Fibroblast of skin of right quadriceps (primary cell): ENCODE measurements around the gene MYO1G.
"Not testable (repeated sequence)": the region's sequence is repeated elsewhere in the genome, so short reads cannot be mapped to it uniquely, and the experiment has no call there.

Experiments used
- DNase-seq: peaks from one replicate; pipeline ENCODE4 v3.0.0-alpha.2; 2013

The MYO1G gene

GRCh38 chr7:44998153-44998871, 19.5 kb upstream of the MYO1G start:
- peak; percentile 28 for DNase-seq

- no peak for DNase-seq
These were observed 17.0 kb upstream of the MYO1G start for GRCh38 chr7:44995555-44996493.

- DNase-seq = no peak
These were observed 16.2 kb upstream of the MYO1G start for GRCh38 chr7:44994877-44995554.

- DNase-seq = not testable (repeated sequence)
These were observed 13.4 kb upstream of the MYO1G start for GRCh38 chr7:44992004-44992795.

DNA sequence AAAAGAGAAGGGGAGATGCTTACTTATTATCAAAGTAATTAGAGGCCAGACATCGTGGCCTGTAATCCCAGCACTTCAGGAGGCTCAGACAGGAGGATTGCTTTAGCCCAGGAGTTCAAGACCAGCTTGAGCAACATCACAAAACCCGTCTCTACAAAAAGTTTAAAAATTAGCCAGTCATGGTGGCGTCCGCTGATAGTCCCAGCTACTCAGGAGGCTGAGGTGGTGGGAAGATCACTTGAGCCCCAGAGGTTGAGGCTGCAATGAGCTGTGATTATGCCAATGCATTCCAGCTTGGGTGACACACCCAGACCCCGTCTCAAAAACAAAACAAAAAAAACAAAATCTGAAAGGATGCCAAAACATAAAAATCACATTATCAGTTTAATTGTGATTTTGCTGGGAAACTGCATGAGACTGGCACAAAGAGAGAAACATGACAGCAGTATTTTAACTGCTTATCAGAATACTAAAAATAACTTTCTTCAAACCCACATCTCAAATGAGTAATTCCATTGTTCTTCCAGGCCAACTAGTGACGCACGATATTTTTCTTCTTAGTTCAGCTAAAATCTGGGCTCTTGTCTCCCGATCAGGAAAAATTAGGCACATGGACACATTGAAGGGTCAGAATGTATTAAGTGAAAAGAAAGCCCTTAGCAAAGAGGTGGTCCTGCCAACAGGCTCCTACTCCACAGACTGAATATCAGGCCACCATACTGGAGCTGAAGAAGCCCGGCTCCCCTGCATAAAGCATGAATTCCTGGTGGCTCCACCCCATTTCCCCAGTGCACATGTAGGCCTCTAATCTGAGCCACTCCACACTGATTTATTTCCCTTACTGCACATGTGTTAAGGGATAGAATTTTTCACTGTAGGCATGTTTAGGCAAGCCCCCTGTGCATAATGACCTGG, 11.6 kb upstream of the MYO1G start:
- DNase-seq = peak; percentile 21

GRCh38 chr7:44989132-44989531, 10.3 kb upstream of the MYO1G start:
- DNase-seq = no peak

DNA sequence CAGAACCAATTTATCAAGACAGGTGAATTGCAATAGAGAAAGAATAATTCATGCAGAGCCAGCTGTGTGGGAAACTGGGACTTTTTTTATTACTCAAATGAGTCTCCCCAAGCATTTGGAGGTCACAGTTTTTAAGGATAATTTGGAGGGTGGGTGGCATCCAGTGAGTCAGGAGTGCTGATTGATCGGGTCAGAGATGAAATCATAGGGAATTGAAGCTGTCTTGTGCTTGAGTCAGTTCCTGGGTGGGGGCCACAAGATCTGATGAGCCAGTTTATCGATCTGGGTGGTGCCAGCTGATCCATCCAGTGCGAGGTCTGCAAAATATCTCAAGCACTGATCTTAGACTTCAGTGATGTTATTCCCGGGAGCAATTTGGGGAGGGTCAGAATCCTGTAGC, 9.9 kb upstream of the MYO1G start:
- no peak for DNase-seq

- DNase-seq = no peak
These were observed 9.2 kb upstream of the MYO1G start for GRCh38 chr7:44987996-44988395.

GRCh38 chr7:44987457-44987856, 8.6 kb upstream of the MYO1G start:
- no peak for DNase-seq

- peak; percentile 93 for DNase-seq
These were observed 7.6 kb upstream of the MYO1G start for GRCh38 chr7:44986218-44987053.

- no peak for DNase-seq
These were observed 7.0 kb upstream of the MYO1G start for GRCh38 chr7:44985900-44986217.

GRCh38 chr7:44985033-44985695, 6.3 kb upstream of the MYO1G start:
- no peak for DNase-seq

- DNase-seq = no peak
These were observed 5.6 kb upstream of the MYO1G start for GRCh38 chr7:44984478-44984758.

DNA sequence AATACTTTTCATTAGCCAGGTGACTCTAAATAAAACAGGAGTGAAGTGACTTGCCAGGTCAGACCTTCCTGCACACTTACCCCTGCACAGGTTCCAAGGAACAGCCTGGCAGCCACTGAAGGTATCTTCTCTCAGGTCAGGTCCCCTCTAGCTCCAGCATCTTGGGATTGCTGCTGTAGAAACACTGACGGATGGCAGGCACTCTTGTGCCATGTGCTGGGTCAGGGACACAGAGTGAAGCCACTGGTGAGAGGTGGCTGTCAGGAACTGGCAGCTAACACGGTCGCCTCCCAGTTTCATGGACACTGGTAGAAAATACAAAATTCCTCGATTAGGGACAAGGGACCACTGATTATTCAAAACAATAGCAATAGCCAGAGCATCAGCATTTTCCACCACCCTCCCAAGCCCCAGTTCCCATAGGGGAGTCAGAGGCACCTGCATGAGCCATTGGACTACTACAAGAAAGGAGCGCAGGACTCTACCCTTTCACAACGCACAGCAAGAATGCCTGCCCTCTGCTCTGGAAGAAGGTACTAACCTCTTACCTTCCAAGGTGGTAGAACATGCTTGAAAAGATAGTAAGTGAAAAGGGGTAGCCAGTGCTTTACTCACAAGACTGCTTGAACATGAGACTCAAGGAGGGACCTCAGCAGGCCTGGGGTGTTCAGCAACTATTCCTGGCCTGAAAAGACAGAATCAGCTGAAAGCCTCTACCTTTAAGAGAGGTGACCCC, 5.1 kb upstream of the MYO1G start:
- DNase-seq = no peak

DNA sequence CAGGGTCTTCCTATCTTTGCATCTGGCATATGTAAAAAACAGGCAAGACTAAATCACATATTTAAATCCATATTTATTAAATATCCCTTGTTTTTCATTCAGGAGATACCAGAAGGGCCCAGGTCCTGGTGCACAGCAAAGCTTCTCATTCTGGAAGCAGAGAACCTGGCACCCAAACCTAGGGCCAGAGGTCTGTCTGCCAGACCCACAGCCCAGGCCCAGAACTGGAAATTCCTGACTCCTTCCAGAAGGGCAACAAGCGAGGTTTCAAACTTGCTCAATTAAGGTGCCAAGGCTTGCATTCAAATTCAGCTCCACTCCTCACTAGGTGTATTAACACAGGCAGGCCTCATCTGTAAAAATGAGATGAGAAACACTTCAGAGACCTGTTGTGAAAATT, 4.2 kb upstream of the MYO1G start:
- no peak for DNase-seq

- DNase-seq = no peak
These were observed 3.7 kb upstream of the MYO1G start for GRCh38 chr7:44982535-44982923.

- no peak for DNase-seq
These were observed 2.4 kb upstream of the MYO1G start for GRCh38 chr7:44981035-44981706.

GRCh38 chr7:44980393-44981034, 1.7 kb upstream of the MYO1G start:
- DNase-seq = peak; percentile 40
